Keratinocyte (primary cell): Measurements from ENCODE around the gene GPAT3.

Experiments used
- EZH2 ChIP-seq: IDR thresholded peaks from one replicate; pipeline ENCODE4 v1.6.1; 2012; ENCODE audit warnings: inconsistent platforms, mild to moderate bottlenecking, low read length, moderate library complexity
- TF ChIP-seq, protein P1 (sequence below), 3 experiments: IDR thresholded peaks in 1 of 3; conservative IDR thresholded peaks in 1 of 3; optimal IDR thresholded peaks in 1 of 3; 2 replicates in 2 of 3; 3 replicates in 1 of 3; pipeline versions ENCODE3 to v1.5.1; 2011; ENCODE audit warnings: low read length in 3 of 3, mild to moderate bottlenecking in 3 of 3, moderate library complexity in 2 of 3, control low read depth in 1 of 3, inconsistent platforms in 1 of 3; ENCODE audit not compliant: insufficient read depth in 2 of 3; ENCODE audit errors: extremely low read depth in 1 of 3

DNA sequence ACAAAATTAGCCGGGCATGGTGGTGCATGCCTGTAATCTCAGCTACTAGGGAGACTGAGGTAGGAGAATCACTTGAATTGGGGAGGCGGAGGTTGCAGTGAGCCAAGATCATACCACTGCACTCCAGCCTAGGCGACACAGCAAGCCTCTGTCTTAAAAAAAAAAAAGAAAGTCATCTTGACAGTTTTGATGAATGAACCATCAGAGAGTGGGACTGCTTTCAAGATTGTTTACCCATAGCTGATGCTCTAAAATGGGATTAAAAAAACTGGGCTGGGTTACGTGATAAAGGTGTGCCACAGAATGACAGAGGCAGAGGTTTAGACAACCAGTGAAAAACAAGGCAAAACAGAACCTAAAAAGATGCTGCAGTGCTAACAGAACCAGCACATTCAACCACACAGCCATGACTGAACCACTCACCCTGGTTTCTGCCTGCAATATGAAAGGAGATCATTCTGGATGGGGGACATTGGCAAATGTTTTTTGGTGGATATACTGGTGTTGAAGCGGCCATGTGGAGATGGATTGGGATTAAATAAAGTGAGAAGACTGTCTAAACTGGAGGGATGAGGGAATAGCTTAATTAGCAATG lies 22.2 kb downstream of the GPAT3 start:
- TF ChIP-seq, protein P1, sequence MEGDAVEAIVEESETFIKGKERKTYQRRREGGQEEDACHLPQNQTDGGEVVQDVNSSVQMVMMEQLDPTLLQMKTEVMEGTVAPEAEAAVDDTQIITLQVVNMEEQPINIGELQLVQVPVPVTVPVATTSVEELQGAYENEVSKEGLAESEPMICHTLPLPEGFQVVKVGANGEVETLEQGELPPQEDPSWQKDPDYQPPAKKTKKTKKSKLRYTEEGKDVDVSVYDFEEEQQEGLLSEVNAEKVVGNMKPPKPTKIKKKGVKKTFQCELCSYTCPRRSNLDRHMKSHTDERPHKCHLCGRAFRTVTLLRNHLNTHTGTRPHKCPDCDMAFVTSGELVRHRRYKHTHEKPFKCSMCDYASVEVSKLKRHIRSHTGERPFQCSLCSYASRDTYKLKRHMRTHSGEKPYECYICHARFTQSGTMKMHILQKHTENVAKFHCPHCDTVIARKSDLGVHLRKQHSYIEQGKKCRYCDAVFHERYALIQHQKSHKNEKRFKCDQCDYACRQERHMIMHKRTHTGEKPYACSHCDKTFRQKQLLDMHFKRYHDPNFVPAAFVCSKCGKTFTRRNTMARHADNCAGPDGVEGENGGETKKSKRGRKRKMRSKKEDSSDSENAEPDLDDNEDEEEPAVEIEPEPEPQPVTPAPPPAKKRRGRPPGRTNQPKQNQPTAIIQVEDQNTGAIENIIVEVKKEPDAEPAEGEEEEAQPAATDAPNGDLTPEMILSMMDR (optimal IDR thresholded peaks at IDR 0.05 in 1 of 3, IDR thresholded peaks at IDR 0.05 in 1 of 3, conservative IDR thresholded peaks at IDR 0.05 in 1 of 3; ENCODE audit: extremely low read depth in 1 of 3, insufficient read depth in 2 of 3, low read length in 3 of 3), result no peak
- TF ChIP-seq EZH2, result no peak
